HG03378 (cell line): Measurements from ENCODE around the gene C2orf92.

Experiments
- ATAC-seq: cut with Tn5 transposase; IDR thresholded peaks from one replicate; pipeline ENCODE4 v1.9.1; 2021; ENCODE audit warnings: mild to moderate bottlenecking, moderate library complexity; ENCODE audit not compliant: unreplicated experiment

C2orf92 gene

GRCh38 chr2:97726261-97727064 is 57.0 kb downstream of the C2orf92 start:
- ATAC-seq, result no peak

- ATAC-seq, result no peak
These were observed 57.8 kb downstream of the C2orf92 start for GRCh38 chr2:97727296-97727695.

- ATAC-seq, result no peak
These were observed 58.7 kb downstream of the C2orf92 start for GRCh38 chr2:97728091-97728731.

GRCh38 chr2:97730245-97730644 is 60.7 kb downstream of the C2orf92 start:
- no peak for ATAC-seq

GRCh38 chr2:97731274-97732020 is 61.9 kb downstream of the C2orf92 start:
- no peak for ATAC-seq

GRCh38 chr2:97732436-97733340 is 63.2 kb downstream of the C2orf92 start:
- ATAC-seq, result no peak

- no peak for ATAC-seq
These were observed 64.0 kb downstream of the C2orf92 start for GRCh38 chr2:97733341-97734035.

- ATAC-seq, result no peak
These were observed 64.8 kb downstream of the C2orf92 start for GRCh38 chr2:97734061-97735051.

- ATAC-seq, result no peak
These were observed 65.6 kb downstream of the C2orf92 start for GRCh38 chr2:97735161-97735561.

- no peak for ATAC-seq
These were observed 66.7 kb downstream of the C2orf92 start for GRCh38 chr2:97736185-97736584.

- ATAC-seq, result no peak
These were observed 67.3 kb downstream of the C2orf92 start for GRCh38 chr2:97736608-97737330.

GRCh38 chr2:97737421-97738178 is 68.1 kb downstream of the C2orf92 start:
- no peak for ATAC-seq

GRCh38 chr2:97738179-97739019 is 68.9 kb downstream of the C2orf92 start:
- no peak for ATAC-seq

GRCh38 chr2:97739020-97739892 is 69.7 kb downstream of the C2orf92 start:
- no peak for ATAC-seq

- ATAC-seq, result no peak
These were observed 70.4 kb downstream of the C2orf92 start for GRCh38 chr2:97739893-97740245.
